Prostate gland (tissue), 2 donors: Measurements from ENCODE around the gene KIAA0232.

ENCODE experiments used
- POLR2AphosphoS5 ChIP-seq: sonication (generic); formaldehyde crosslinking; IDR thresholded peaks from one replicate; pipeline ENCODE4 v1.6.1; 2017; ENCODE audit warnings: antibody characterized with exemption
- TF ChIP-seq, protein P1 (sequence below), 4 experiments: fragments of 200-600 bp in 2 of 4; fragments of 450-650 bp in 2 of 4; sonication (generic) in 2 of 4; IDR thresholded peaks; 1 replicate in 3 of 4; 2 replicates in 1 of 4; pipeline ENCODE4 v1.5.1; 2016 to 2019; ENCODE audit warnings: antibody characterized with exemption in 4 of 4, mild to moderate bottlenecking in 2 of 4, moderate library complexity in 2 of 4

DNA sequence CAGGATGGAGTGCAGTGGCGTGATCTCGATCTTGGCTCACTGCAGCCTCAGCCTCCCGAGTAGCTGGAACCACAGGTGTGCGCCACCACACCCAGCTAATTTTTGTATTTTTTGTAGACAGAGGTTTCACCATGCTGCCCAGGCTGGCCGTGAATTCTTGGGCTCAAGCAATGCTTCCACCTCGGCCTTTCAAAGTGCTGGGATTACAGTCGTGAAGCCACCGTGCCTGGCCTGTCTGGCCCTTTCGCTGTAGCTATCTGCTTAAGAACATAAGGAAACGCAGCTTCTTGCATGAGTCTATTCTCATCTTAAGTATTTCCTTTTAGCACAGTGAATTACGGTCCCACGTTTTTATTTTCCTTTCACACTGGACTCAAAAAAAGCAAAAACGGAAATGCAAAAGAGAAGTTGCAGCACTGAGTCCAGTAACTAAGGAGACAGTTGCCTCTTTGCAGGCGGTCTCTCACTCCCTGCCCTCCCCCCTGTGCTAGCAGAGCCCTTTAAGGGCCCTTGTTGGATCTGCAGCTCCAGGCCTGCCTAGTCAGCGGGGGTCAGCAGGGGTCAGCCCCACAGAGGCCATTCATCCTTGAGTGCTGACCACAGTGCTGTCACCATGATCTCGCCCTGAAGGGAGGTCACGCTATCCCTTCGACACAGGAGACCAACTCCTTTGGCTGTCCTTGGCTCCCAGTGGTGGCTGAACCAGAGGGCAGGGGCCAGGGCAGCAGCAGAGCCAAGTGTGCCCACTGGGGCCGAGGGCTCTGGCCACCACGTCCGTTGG lies 105.3 kb downstream of the KIAA0232 start:
- TF ChIP-seq, protein P1, sequence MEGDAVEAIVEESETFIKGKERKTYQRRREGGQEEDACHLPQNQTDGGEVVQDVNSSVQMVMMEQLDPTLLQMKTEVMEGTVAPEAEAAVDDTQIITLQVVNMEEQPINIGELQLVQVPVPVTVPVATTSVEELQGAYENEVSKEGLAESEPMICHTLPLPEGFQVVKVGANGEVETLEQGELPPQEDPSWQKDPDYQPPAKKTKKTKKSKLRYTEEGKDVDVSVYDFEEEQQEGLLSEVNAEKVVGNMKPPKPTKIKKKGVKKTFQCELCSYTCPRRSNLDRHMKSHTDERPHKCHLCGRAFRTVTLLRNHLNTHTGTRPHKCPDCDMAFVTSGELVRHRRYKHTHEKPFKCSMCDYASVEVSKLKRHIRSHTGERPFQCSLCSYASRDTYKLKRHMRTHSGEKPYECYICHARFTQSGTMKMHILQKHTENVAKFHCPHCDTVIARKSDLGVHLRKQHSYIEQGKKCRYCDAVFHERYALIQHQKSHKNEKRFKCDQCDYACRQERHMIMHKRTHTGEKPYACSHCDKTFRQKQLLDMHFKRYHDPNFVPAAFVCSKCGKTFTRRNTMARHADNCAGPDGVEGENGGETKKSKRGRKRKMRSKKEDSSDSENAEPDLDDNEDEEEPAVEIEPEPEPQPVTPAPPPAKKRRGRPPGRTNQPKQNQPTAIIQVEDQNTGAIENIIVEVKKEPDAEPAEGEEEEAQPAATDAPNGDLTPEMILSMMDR (IDR thresholded peaks at IDR 0.05), result no peak
- TF ChIP-seq POLR2AphosphoS5, result no peak
